DOHH2 (cell line): ENCODE measurements around the gene ZNF697.

ENCODE experiments used
- CTCF ChIP-seq: fragments of 200-600 bp; sonication (generic); IDR thresholded peaks from one replicate; pipeline ENCODE4 v1.5.1; 2014; ENCODE audit warnings: antibody characterized with exemption, mild to moderate bottlenecking, low read depth, low read length; ENCODE audit not compliant: poor library complexity, severe bottlenecking
- EZH2phosphoT487 ChIP-seq: fragments of 200-600 bp; sonication (generic); IDR thresholded peaks from 2 replicates; pipeline ENCODE4 v1.6.1; 2017; ENCODE audit warnings: borderline replicate concordance, mild to moderate bottlenecking, antibody characterized with exemption, low read length, moderate library complexity, mixed read lengths

- TF ChIP-seq CTCF = no peak
- no peak for TF ChIP-seq EZH2phosphoT487
Measured at GRCh38 chr1:119623678-119624077, 24.4 kb downstream of the ZNF697 start.
